SJCRH30 (cell line): Measurements from ENCODE around the gene CD84. TPM values are rescaled to one million over a fixed set of nuclear protein-coding genes. Genes with fewer than 3 reads are reported as not detected.
"Not testable (repeated sequence)": the region's sequence is repeated elsewhere in the genome, so short reads cannot be mapped to it uniquely, and the experiment has no call there.

Experiments used
- DNase-seq, 2 experiments: peaks; one replicate each; pipeline ENCODE4 v3.0.0-alpha.2; 2015 to 2020
- H3K27ac ChIP-seq: fragments of 250-450 bp; sonication (Bioruptor Pico); 2 replicates; pipeline ENCODE4 v1.5.1; 2020; ENCODE audit warnings: mild to moderate bottlenecking, moderate library complexity
- H3K27me3 ChIP-seq: fragments of 250-450 bp; sonication (Bioruptor Pico); 2 replicates; pipeline ENCODE4 v1.5.1; 2020; ENCODE audit warnings: mild to moderate bottlenecking, moderate library complexity
- H3K36me3 ChIP-seq: fragments of 250-450 bp; sonication (Bioruptor Pico); 2 replicates; pipeline ENCODE4 v1.5.1; 2020; ENCODE audit warnings: mild to moderate bottlenecking, moderate library complexity
- H3K4me1 ChIP-seq: fragments of 250-450 bp; sonication (Bioruptor Pico); 2 replicates; pipeline ENCODE4 v1.5.1; 2020; ENCODE audit warnings: mild to moderate bottlenecking, moderate library complexity
- H3K4me3 ChIP-seq: fragments of 250-450 bp; sonication (Bioruptor Pico); 2 replicates; pipeline ENCODE4 v1.5.1; 2020; ENCODE audit warnings: mild to moderate bottlenecking, moderate library complexity
- H3K9me3 ChIP-seq: fragments of 250-450 bp; sonication (Bioruptor Pico); replicated peaks from 2 replicates; pipeline ENCODE4 v1.5.1; 2020; ENCODE audit warnings: mild to moderate bottlenecking, moderate library complexity
- total RNA-seq: library from RNA; depleted of rRNA; stranded (reverse); fragments of >200 nt; shearing (Covaris generic); gene quantifications from 2 replicates; pipeline ENCODE4 v1.2.3, GENCODE V29; 2014

Gene CD84
- total RNA-seq, 1 experiment from 2014 or later = not detected

- Histone ChIP-seq H3K27me3 (no peaks in the 10 kb centered on the region), H3K9me3 (no peaks in the 10 kb centered on the region), H3K36me3 (no peaks in the 10 kb centered on the region), H3K4me1 (no peaks in the 10 kb centered on the region), H3K27ac (no peak overlapping the region), H3K4me3 (no peak overlapping the region)
- no peak for DNase-seq
Observed at GRCh38 chr1:160548183-160548582, 31.1 kb downstream of the CD84 start.

DNA sequence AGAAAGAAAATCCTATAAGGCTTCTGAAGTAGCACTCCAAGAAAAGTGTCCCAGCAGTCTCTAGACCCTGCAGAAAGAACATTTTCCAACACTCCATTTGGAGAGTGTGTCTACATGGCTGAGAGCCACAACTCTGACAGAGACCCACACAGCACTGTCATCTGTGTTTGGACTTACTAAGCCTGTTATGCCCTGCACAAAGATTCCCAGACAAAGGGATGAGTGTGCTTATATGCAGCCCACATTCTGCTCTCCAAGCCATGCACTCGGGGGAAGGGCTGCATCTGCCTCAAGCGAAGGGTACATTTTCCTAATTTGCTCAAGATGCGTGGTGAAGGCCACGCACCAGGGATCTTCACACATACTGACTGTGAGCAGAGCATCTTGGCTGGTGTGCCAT lies 31.9 kb downstream of the CD84 start:
- Histone ChIP-seq H3K9me3 (no peaks in the 10 kb centered on the region), H3K27me3 (no peaks in the 10 kb centered on the region), H3K36me3 (no peaks in the 10 kb centered on the region), H3K27ac (no peak overlapping the region), H3K4me3 (no peak overlapping the region), H3K4me1 (no peaks in the 10 kb centered on the region)
- DNase-seq = no peak

DNA sequence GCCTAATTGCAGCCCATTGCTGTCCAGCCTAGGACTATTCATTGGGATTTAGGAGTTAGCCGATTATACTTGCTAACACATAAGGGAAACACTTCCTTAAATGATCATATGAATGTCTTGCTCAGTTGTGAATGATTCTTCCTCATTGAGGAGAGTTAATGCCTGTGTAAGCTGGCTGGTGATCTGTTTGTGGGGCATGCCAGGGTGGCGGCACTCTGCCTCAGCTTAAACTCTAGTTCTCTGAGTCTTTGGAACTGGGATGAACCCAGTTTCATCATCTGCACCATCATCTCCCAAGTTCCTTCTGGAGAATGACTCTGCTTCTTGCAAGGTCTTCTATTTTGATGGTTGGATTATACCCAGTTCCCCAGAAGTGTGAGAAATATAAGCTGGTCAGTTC lies 32.4 kb downstream of the CD84 start:
- DNase-seq = no peak
- Histone ChIP-seq H3K27ac (no peak overlapping the region), H3K9me3 (no peaks in the 10 kb centered on the region), H3K4me1 (no peaks in the 10 kb centered on the region), H3K36me3 (no peaks in the 10 kb centered on the region), H3K27me3 (no peaks in the 10 kb centered on the region), H3K4me3 (no peak overlapping the region)

GRCh38 chr1:160544647-160545046 lies 34.6 kb downstream of the CD84 start:
- Histone ChIP-seq H3K36me3 (no peaks in the 10 kb centered on the region), H3K4me3 (no peak overlapping the region), H3K4me1 (peaks cover 7% of the 10 kb centered on the region), H3K27me3 (no peaks in the 10 kb centered on the region), H3K9me3 (no peaks in the 10 kb centered on the region), H3K27ac (no peak overlapping the region)
- DNase-seq = no peak

- Histone ChIP-seq H3K27me3 (no peaks in the 10 kb centered on the region), H3K27ac (no peak overlapping the region), H3K4me1 (peaks cover 13% of the 10 kb centered on the region), H3K9me3 (no peaks in the 10 kb centered on the region), H3K36me3 (no peaks in the 10 kb centered on the region), H3K4me3 (no peak overlapping the region)
- DNase-seq = no peak
Observed at GRCh38 chr1:160542303-160542945, 36.9 kb downstream of the CD84 start.

DNA sequence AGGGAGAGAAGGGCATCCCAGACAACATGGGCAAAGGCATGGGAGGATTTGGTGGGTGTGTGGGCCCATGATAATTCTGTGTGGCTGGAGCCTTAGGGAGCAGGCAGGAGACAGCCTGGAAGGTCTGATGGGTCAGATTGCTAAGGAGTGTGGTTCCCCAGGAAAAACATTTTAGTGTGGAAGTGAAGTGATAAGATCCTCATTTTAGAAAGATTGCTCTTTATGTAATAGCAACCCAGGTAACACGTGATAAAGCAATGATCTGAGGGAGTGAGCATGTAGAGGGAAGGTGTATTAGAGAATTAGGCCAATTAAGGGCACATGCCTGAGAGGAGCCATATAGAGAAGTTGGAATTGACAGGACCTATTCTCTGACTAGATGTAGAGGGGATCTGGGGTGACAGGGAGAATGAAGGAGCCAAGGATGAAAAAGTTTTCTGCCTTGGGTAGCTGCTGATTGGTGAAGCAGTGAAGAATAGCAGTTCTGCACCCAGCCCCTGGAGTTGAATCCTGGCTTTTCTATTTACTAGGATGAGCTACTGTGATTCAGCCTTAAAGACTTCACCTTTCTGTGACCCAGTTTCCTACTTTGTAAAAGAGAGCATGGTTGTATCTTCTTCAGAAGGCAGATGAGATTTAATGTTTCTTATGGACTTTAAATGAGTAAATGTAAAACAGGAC lies 37.5 kb downstream of the CD84 start:
- Histone ChIP-seq H3K36me3 (no peaks in the 10 kb centered on the region), H3K4me3 (no peak overlapping the region), H3K9me3 (no peaks in the 10 kb centered on the region), H3K4me1 (peaks cover 13% of the 10 kb centered on the region), H3K27me3 (no peaks in the 10 kb centered on the region), H3K27ac (no peak overlapping the region)
- no peak for DNase-seq

- Histone ChIP-seq H3K4me1 (peaks cover 13% of the 10 kb centered on the region), H3K27me3 (no peaks in the 10 kb centered on the region), H3K4me3 (no peak overlapping the region), H3K9me3 (no peaks in the 10 kb centered on the region), H3K27ac (no peak overlapping the region), H3K36me3 (no peaks in the 10 kb centered on the region)
- no peak for DNase-seq
Observed at GRCh38 chr1:160540859-160541233, 38.5 kb downstream of the CD84 start.

GRCh38 chr1:160539990-160540858 lies 39.1 kb downstream of the CD84 start:
- H3K4me3 ChIP-seq = no peak overlapping the region
- DNase-seq = peak; percentile 10 to 39
- no peaks in the 10 kb centered on the region for H3K27me3 ChIP-seq
- no peak overlapping the region for H3K27ac ChIP-seq
- no peaks in the 10 kb centered on the region for H3K36me3 ChIP-seq
- H3K4me1 ChIP-seq = peaks cover 13% of the 10 kb centered on the region
- no peaks in the 10 kb centered on the region for H3K9me3 ChIP-seq

DNA sequence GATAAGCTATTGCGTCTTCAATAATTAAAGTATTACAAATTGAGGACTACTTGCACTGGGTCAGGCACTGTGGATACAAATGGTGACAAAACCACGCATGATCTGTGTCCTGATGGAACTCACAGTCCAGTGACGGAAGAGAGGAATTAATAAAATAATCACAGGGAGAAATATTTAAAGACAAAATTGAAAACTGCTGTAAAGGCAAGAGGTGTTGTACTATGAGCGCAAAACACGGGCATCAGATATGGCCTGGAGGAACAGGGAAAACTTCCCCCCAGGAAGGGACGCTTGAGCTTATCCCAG lies 39.7 kb downstream of the CD84 start:
- no peak for DNase-seq
- Histone ChIP-seq H3K9me3 (0 out of 2 replicates have a peak, but pooled peaks cover 3% of the 10 kb centered on the region), H3K27me3 (no peaks in the 10 kb centered on the region), H3K4me3 (no peak overlapping the region), H3K4me1 (peaks cover 13% of the 10 kb centered on the region), H3K27ac (no peak overlapping the region), H3K36me3 (no peaks in the 10 kb centered on the region)

DNA sequence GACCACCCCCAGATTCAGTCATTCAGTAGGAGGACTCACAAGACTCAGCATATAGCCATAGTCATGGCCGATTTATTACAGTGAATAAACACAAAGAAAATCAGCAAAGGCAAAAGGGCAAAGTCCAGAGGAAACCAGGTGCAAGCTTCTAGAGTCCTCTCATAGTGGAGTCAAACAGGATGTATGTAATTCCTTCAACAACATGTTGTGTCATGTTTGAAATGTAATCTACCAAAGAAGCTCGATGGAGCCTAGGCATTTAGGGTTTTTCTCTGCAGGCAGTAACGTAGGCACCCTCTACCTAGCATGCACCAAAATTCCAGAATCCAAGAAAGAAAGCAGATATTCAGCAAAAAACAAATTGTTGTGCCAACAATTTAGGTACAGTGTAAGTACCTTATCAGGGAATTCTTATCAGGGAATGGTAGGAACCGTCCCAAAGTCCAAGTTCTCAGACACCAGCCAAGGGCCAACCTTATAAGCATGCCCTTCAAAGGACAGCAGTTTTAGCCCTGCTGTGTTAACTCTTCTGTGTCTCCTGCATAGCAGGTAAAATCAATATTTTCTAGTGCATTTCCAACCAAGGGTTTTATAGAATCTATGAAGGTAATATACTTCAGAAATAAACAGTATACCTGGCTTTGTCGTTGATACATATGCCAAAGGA lies 40.2 kb downstream of the CD84 start:
- Histone ChIP-seq H3K27ac (no peak overlapping the region), H3K27me3 (no peaks in the 10 kb centered on the region), H3K9me3 (0 out of 2 replicates have a peak, but pooled peaks cover 3% of the 10 kb centered on the region), H3K36me3 (no peaks in the 10 kb centered on the region), H3K4me3 (no peak overlapping the region), H3K4me1 (peaks cover 13% of the 10 kb centered on the region)
- no peak for DNase-seq

GRCh38 chr1:160537714-160538665 lies 41.3 kb downstream of the CD84 start:
- Histone ChIP-seq H3K9me3 (0 out of 2 replicates have a peak, but pooled peaks cover 5% of the 10 kb centered on the region), H3K27me3 (no peaks in the 10 kb centered on the region), H3K4me1 (peaks cover 13% of the 10 kb centered on the region), H3K27ac (no peak overlapping the region), H3K4me3 (no peak overlapping the region), H3K36me3 (no peaks in the 10 kb centered on the region)
- DNase-seq = no peak

GRCh38 chr1:160534823-160535605 lies 44.3 kb downstream of the CD84 start:
- H3K36me3 ChIP-seq = no peaks in the 10 kb centered on the region
- 0 out of 2 replicates have a peak, but pooled peaks cover 5% of the 10 kb centered on the region for H3K9me3 ChIP-seq
- H3K27me3 ChIP-seq = no peaks in the 10 kb centered on the region
- peaks cover 10% of the 10 kb centered on the region for H3K4me1 ChIP-seq
- H3K4me3 ChIP-seq = no peak overlapping the region
- DNase-seq = no peak
- no peak overlapping the region for H3K27ac ChIP-seq

- not testable (repeated sequence) for H3K4me1 ChIP-seq, DNase-seq, H3K4me3 ChIP-seq, H3K27me3 ChIP-seq, H3K9me3 ChIP-seq, H3K36me3 ChIP-seq, H3K27ac ChIP-seq
Observed at GRCh38 chr1:160532557-160532813, 46.8 kb downstream of the CD84 start.
